Measurements from ENCODE around the gene SLC7A9. TPM values are rescaled to one million over a fixed set of nuclear protein-coding genes. Genes with fewer than 3 reads are reported as not detected.

Gene SLC7A9
- total RNA-seq, 2 experiments from 2014 or later = not detected

DNA sequence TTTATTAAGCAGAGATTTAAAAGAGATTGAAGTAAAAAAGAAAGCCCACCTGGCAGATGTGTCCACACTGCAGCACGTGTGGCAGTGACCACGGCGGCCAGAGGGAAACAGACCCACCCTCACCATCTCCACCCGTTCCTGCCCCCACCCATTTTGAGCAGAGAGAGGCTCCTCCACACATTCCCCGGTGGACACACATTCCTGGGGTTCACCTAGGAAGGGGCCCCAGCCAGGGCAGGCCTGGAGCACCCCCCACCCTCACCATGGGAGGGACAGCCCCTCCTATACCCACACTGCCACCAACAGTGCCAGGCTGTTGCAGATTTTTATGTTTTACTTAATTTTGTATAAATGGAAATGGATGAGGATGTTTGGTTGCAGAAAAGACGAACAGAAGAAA lies 54.9 kb downstream of the SLC7A9 start:
- Mint-ChIP-seq H3K4me3 (no peak overlapping the region), H3K4me1 (ENCODE audit: low read depth) (peaks cover 12% of the 10 kb centered on the region), H3K27me3 (peaks cover 2% of the 10 kb centered on the region), H3K27ac (no peak overlapping the region), H3K36me3 (ENCODE audit: low read depth) (no peaks in the 10 kb centered on the region), H3K9me3 (no peaks in the 10 kb centered on the region)
- ChIA-PET CTCF (no interaction called here), POLR2A (no interaction called here)
- TF ChIP-seq, protein P1, sequence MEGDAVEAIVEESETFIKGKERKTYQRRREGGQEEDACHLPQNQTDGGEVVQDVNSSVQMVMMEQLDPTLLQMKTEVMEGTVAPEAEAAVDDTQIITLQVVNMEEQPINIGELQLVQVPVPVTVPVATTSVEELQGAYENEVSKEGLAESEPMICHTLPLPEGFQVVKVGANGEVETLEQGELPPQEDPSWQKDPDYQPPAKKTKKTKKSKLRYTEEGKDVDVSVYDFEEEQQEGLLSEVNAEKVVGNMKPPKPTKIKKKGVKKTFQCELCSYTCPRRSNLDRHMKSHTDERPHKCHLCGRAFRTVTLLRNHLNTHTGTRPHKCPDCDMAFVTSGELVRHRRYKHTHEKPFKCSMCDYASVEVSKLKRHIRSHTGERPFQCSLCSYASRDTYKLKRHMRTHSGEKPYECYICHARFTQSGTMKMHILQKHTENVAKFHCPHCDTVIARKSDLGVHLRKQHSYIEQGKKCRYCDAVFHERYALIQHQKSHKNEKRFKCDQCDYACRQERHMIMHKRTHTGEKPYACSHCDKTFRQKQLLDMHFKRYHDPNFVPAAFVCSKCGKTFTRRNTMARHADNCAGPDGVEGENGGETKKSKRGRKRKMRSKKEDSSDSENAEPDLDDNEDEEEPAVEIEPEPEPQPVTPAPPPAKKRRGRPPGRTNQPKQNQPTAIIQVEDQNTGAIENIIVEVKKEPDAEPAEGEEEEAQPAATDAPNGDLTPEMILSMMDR (IDR thresholded peaks at IDR 0.05) = no peak
- ATAC-seq (no peak), DNase-seq (no peak)
- intact Hi-C loops (cut with micrococcal nuclease) = no loop called here

DNA sequence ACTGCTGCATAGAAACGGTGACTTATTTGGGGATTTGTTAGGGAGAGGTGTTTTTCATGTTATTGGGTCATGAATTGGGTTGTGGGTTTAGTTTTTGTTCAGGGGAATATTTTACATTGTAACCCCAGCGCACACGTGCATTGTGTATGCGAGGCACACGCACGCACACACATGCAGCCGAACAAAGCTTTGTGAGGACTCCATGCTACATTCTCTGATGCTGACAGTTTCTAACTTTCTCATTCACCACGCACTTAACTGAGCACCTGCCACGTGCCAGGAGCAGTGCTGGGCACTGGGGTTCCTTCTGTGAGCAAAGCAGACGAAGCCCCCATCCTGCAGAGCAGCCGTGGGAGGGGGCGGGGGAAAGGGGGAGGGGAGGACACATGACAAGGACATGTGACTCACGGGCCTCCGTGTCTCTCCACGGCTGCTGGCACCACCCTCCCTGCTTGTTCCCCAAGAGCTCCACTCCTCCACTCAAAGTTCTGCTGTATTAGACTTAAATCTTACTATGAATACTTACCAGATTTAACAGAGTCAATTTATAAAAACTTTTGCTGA lies 55.6 kb downstream of the SLC7A9 start:
- Mint-ChIP-seq H3K27me3 (peaks cover 1% of the 10 kb centered on the region), H3K27ac (no peak overlapping the region), H3K4me3 (no peak overlapping the region), H3K9me3 (no peaks in the 10 kb centered on the region), H3K36me3 (ENCODE audit: low read depth) (no peaks in the 10 kb centered on the region), H3K4me1 (ENCODE audit: low read depth) (peaks cover 14% of the 10 kb centered on the region)
- ChIA-PET CTCF (no interaction called here), POLR2A (interaction anchor here (1.1 kb wide), 1 partner anchor 16 kb away, joined by 3 read pairs; no protein-coding TSS in a partner anchor)
- DNase-seq (peak; percentile 15), ATAC-seq (no peak)
- intact Hi-C loops (cut with micrococcal nuclease) = no loop called here
- TF ChIP-seq, protein P1 (IDR thresholded peaks at IDR 0.05) = no peak

DNA sequence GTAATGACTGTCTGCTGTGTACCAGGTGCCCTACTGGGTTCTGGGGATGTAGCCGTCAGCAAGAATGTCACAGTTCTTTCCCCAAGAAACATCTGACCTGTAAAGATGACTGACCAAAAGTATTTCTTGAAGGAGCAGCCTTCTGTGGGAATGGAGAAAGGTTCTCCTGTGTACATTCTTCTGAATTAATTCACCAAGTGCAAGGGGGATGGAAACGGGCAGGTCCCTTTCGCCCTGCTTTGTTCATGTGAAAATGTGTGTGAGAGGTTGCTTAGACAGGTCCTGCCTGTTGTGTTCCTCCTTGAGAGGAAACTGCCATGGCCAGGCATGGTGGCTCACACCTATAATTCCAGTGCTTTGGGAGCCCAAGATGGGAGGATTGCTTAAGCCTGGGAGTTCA lies 57.0 kb downstream of the SLC7A9 start:
- CTCF ChIA-PET = no interaction called here
- TF ChIP-seq, protein P1 (IDR thresholded peaks at IDR 0.05) = no peak
- intact Hi-C loops (cut with micrococcal nuclease) = no loop called here
- Mint-ChIP-seq H3K27ac (no peak overlapping the region), H3K36me3 (ENCODE audit: low read depth) (no peaks in the 10 kb centered on the region), H3K9me3 (no peaks in the 10 kb centered on the region), H3K4me1 (ENCODE audit: low read depth) (peaks cover 17% of the 10 kb centered on the region), H3K4me3 (no peak overlapping the region), H3K27me3 (no peaks in the 10 kb centered on the region)
- POLR2A ChIA-PET = interaction anchor here (0.6 to 1.1 kb wide), 2 partner anchors 17 to 65 kb away, joined by 3 read pairs; no protein-coding TSS in a partner anchor
- no peak for ATAC-seq
- DNase-seq = no peak

DNA sequence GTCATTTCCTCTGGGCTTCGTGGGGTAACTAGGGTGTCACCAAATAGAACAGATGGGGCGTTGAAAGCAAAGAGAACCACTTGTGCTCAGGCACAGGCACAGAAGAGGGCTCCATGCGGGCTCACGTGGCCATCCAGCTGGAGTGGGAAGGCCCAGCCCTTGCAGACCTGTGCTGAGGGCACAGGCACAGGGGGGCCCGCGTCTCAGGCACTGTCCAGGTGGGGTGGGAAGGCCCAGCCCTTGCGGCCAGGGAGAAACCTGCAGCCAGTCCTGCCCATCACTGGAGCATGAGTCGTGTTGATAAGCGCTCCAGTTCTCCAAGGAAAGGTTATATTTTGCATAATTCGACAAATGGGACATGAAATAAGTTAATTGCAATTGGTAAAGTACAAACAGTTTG lies 57.5 kb downstream of the SLC7A9 start:
- peaks cover 17% of the 10 kb centered on the region for H3K4me1 Mint-ChIP-seq (ENCODE audit: low read depth)
- H3K36me3 Mint-ChIP-seq (ENCODE audit: low read depth) = no peaks in the 10 kb centered on the region
- no peak overlapping the region for H3K27ac Mint-ChIP-seq
- TF ChIP-seq, protein P1 (IDR thresholded peaks at IDR 0.05) = no peak
- intact Hi-C loops (cut with micrococcal nuclease) = no loop called here
- no peaks in the 10 kb centered on the region for H3K27me3 Mint-ChIP-seq
- ChIA-PET POLR2A (no interaction called here), CTCF (no interaction called here)
- no peaks in the 10 kb centered on the region for H3K9me3 Mint-ChIP-seq
- H3K4me3 Mint-ChIP-seq = no peak overlapping the region
- no peak for DNase-seq
- ATAC-seq = no peak

DNA sequence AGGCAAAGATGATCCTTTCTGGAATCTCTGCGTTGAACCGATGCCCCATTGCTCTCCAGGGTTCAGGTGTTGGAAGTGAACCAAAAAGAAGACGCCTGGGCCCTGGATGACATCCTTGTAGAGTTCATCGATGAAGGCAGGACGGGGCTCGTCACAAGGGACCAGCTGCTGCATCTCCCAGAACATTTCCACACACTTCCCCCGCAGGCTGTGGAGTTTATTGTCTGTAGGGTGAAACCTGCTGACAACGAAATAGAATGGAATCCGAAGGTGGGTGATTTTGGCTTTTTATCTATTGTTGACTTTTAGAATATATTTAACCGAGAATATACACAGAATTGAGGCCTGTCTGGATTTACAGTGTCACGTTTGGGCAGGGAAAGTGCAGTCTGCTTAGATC lies 58.4 kb downstream of the SLC7A9 start:
- intact Hi-C loops (cut with micrococcal nuclease) = no loop called here
- DNase-seq (no peak), ATAC-seq (no peak)
- Mint-ChIP-seq H3K9me3 (no peaks in the 10 kb centered on the region), H3K36me3 (ENCODE audit: low read depth) (no peaks in the 10 kb centered on the region), H3K4me1 (ENCODE audit: low read depth) (peaks cover 17% of the 10 kb centered on the region), H3K4me3 (no peak overlapping the region), H3K27me3 (no peaks in the 10 kb centered on the region), H3K27ac (no peak overlapping the region)
- CTCF ChIA-PET = no interaction called here
- TF ChIP-seq, protein P1 (IDR thresholded peaks at IDR 0.05) = no peak
- POLR2A ChIA-PET = no interaction called here
